Natural killer cell (primary cell): ENCODE data around the gene ZNF75A. TPM values are rescaled to one million over a fixed set of nuclear protein-coding genes. Genes with fewer than 3 reads are reported as not detected.
A peak's percentile ranks its signal among the peaks of the same experiment; 100 is the strongest.

Source experiments
- ATAC-seq, 3 donors: fragments of 150-1000 bp in 2 of 3; fragments of 200-7000 bp in 1 of 3; cut with Tn5 transposase; 1 replicate in 1 of 3; 2 replicates in 2 of 3; pipeline ENCODE4 v1.10.0; 2021; ENCODE audit warnings: mild to moderate bottlenecking in 2 of 3, moderate library complexity in 2 of 3
- DNase-seq, 2 donors: peaks; one replicate each; pipeline versions ENCODE4 v3.0.0 to v3.0.0-alpha.2; 2013 to 2021; ENCODE audit warnings: mixed read lengths in 1 of 2
- H3K27ac ChIP-seq: one replicate; pipeline ENCODE4 v1.5.1; 2013; ENCODE audit warnings: mild to moderate bottlenecking, low read length
- H3K27me3 ChIP-seq: one replicate; pipeline ENCODE4 v1.6.1; 2013; ENCODE audit warnings: low read length; ENCODE audit not compliant: control insufficient read depth, insufficient read depth
- H3K36me3 ChIP-seq: one replicate; pipeline ENCODE4 v1.6.1; 2013; ENCODE audit warnings: low read length; ENCODE audit not compliant: control insufficient read depth, insufficient read depth
- H3K4me1 ChIP-seq: one replicate; pipeline ENCODE4 v1.6.1; 2013; ENCODE audit warnings: low read length; ENCODE audit not compliant: control insufficient read depth, insufficient read depth
- H3K4me3 ChIP-seq: one replicate; pipeline ENCODE4 v1.5.1; 2013; ENCODE audit warnings: low read length
- H3K9me3 ChIP-seq: one replicate; pipeline ENCODE4 v1.6.1; 2013; ENCODE audit warnings: low read length; ENCODE audit not compliant: control insufficient read depth, insufficient read depth
- H3K27ac Mint-ChIP-seq, 2 donors: one replicate each; pipeline ENCODE4 v1.8.0; 2022; ENCODE audit warnings: mild to moderate bottlenecking in 2 of 2, mixed read lengths in 2 of 2, moderate library complexity in 1 of 2
- H3K27me3 Mint-ChIP-seq, 2 donors: one replicate each; pipeline ENCODE4 v1.8.0; 2022; ENCODE audit warnings: low read depth in 2 of 2, mixed read lengths in 2 of 2
- H3K36me3 Mint-ChIP-seq: one replicate; pipeline ENCODE4 v1.8.0; 2022; ENCODE audit warnings: mixed read lengths
- H3K4me1 Mint-ChIP-seq, 2 donors: one replicate each; pipeline ENCODE4 v1.8.0; 2022; ENCODE audit warnings: mixed read lengths in 2 of 2
- H3K4me3 Mint-ChIP-seq: one replicate; pipeline ENCODE4 v1.8.0; 2022; ENCODE audit warnings: mild to moderate bottlenecking, moderate library complexity, mixed read lengths
- H3K9me3 Mint-ChIP-seq, 2 donors: one replicate each; pipeline ENCODE4 v1.8.0; 2022; ENCODE audit warnings: mixed read lengths in 2 of 2
- WGBS: methylation state at CpG from one replicate; pipeline ENCODE4 v1.1.7; 2013; ENCODE audit warnings: missing lambda C conversion rate; ENCODE audit not compliant: insufficient coverage; 5-methylcytosine and 5-hydroxymethylcytosine counted together
- intact Hi-C: fragments of 100-400 bp; cut with micrococcal nuclease; formaldehyde crosslinking; loops from one replicate; pipeline ENCODE4 v1.14.2; 2022
- total RNA-seq, 4 donors: library from RNA; stranded (reverse); fragments of 120-200 nt in 1 of 4; gene quantifications; one replicate each; pipeline versions ENCODE4 v1.2.3 to v1.2.4, GENCODE V29; 2013 to 2022
- TF ChIP-seq, protein P1 (sequence below): fragments of 200-600 bp; IDR thresholded peaks from one replicate; pipeline ENCODE4 v1.8.0; 2022; ENCODE audit warnings: antibody characterized with exemption

The ZNF75A gene
- total RNA-seq, 3 donors from 2014 or later (not counting 1 experiment from before 2014, with no cell fraction given): 30.6 to 44.6 (median 39.0) TPM

DNA sequence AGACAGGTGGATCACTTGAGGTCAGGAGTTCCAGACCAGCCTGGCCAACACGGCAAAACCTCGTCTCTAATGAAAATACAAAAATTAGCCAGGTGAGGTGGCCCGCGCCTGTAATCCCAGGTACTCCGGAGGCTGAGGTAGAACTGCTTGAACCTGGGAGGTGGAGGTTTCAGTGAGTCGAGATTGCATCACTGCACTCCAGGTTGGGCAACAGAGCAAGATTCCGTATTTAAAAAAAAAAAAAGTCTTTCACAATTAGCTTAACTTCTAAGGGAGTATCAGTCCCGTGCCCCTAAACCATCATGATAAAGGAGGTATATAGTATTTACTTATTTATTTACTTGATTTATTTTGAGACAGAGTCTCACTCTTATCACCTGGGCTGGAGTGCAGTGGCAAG is 45.5 kb upstream of the ZNF75A start:
- H3K4me3 ChIP-seq: no peak overlapping the region
- WGBS: 96% methylated on average over 7 of the region's 8 CpGs
- no peak overlapping the region for H3K4me3 Mint-ChIP-seq
- TF ChIP-seq, protein P1, sequence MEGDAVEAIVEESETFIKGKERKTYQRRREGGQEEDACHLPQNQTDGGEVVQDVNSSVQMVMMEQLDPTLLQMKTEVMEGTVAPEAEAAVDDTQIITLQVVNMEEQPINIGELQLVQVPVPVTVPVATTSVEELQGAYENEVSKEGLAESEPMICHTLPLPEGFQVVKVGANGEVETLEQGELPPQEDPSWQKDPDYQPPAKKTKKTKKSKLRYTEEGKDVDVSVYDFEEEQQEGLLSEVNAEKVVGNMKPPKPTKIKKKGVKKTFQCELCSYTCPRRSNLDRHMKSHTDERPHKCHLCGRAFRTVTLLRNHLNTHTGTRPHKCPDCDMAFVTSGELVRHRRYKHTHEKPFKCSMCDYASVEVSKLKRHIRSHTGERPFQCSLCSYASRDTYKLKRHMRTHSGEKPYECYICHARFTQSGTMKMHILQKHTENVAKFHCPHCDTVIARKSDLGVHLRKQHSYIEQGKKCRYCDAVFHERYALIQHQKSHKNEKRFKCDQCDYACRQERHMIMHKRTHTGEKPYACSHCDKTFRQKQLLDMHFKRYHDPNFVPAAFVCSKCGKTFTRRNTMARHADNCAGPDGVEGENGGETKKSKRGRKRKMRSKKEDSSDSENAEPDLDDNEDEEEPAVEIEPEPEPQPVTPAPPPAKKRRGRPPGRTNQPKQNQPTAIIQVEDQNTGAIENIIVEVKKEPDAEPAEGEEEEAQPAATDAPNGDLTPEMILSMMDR: no peak
- H3K36me3 Mint-ChIP-seq: no peaks in the 10 kb centered on the region
- ATAC-seq (no peak), DNase-seq (no peak)
- H3K27me3 Mint-ChIP-seq: peaks cover 5 to 7% of the 10 kb centered on the region in 2 donors
- no peaks in the 10 kb centered on the region for H3K27me3 ChIP-seq
- no peaks in the 10 kb centered on the region for H3K9me3 ChIP-seq
- H3K4me1 Mint-ChIP-seq: peaks cover 5 to 22% of the 10 kb centered on the region in 2 donors
- H3K27ac Mint-ChIP-seq: no peak overlapping the region
- peaks cover 20% of the 10 kb centered on the region for H3K4me1 ChIP-seq
- no peaks in the 10 kb centered on the region for H3K9me3 Mint-ChIP-seq
- intact Hi-C loops: no loop called here
- H3K36me3 ChIP-seq: no peaks in the 10 kb centered on the region
- no peak overlapping the region for H3K27ac ChIP-seq

DNA sequence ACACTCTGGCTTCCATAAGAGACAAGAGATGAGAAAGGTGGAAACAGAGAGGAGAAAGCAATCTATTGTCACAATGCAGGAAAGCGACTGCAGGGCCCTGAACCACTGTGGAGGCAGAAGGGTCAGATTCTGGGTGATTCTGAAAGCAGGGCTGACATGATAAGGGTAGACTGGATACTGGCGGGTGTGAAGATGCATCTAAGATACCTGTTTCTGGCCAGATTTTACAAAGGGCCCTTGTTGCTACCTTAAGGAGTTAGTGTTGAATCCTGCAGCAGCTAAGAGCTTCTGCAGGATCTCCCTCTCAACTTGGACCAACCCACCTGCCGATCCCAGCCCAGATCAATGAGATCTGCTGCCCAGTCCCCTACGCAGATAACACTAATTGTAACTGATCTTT is 42.8 kb upstream of the ZNF75A start:
- Mint-ChIP-seq H3K4me3 (peak overlapping the region; percentile 26), H3K9me3 (no peaks in the 10 kb centered on the region), H3K4me1 (peaks cover 18 to 27% of the 10 kb centered on the region in 2 donors), H3K27ac (peak overlapping the region; percentile 92 to 93), H3K36me3 (no peaks in the 10 kb centered on the region), H3K27me3 (peaks cover 5 to 7% of the 10 kb centered on the region in 2 donors)
- H3K4me1 ChIP-seq: peaks cover 17% of the 10 kb centered on the region
- no peak overlapping the region for H3K27ac ChIP-seq
- DNase-seq: no peak
- no peaks in the 10 kb centered on the region for H3K27me3 ChIP-seq
- 98% methylated on average over 4 of the region's 4 CpGs for WGBS
- H3K4me3 ChIP-seq: no peak overlapping the region
- H3K36me3 ChIP-seq: no peaks in the 10 kb centered on the region
- H3K9me3 ChIP-seq: no peaks in the 10 kb centered on the region
- TF ChIP-seq, protein P1: no peak
- ATAC-seq: no peak
- intact Hi-C loops: no loop called here

DNA sequence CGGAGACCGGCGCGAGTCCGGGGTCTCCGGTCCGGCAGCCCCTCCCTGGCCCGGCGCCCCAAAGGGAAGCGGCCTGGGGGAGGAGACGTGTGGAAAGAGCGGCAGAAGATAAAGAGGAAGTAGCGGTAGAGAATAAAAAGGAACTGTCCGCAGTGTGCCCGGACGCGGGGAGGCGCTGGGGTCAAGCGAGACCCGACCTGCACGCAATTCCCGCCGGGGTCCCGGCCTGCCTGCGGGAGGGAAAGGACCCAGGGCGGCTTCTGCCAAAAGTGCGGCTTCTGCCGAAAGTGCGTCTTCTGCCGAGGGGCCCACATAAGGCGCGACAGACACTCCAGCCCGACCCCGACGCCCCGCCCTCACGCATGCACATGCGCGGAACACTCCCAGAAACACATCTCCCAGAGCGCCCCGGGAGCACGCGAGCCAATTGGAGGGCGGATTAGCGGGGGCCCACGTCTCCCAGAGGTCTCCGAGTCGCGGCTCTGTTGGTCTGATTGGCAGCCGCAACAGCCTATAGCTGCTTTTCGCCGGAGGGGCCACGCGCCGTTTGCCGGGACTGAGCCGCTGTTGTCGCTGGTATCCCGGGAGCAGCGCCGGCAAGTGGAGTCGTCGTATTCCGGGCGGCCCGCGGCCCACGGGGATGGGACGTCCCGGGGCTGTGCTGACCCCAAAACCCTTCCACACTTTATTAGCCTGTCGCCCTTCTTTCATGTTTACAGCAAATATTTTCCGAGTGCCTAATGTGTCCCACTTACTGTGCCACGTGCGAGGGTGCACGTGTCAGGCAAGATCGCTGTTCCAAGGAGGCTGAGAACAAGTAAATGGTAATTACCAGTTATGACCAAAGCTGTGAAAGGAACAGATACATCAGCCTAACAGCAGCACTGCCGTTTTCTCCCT is 40.9 kb upstream of the ZNF75A start:
- H3K36me3 Mint-ChIP-seq: peaks cover 5% of the 10 kb centered on the region
- Histone ChIP-seq H3K36me3 (no peaks in the 10 kb centered on the region), H3K4me1 (peaks cover 17% of the 10 kb centered on the region), H3K27me3 (no peaks in the 10 kb centered on the region), H3K4me3 (peak overlapping the region; percentile 77), H3K27ac (peak overlapping the region; percentile 95), H3K9me3 (no peaks in the 10 kb centered on the region)
- no peaks in the 10 kb centered on the region for H3K27me3 Mint-ChIP-seq
- ATAC-seq (peak; percentile 87 to 90 (median 88)), DNase-seq (peak; percentile 93 to 97)
- peak overlapping the region; percentile 92 to 93 for H3K27ac Mint-ChIP-seq
- no peaks in the 10 kb centered on the region for H3K9me3 Mint-ChIP-seq
- peak overlapping the region; percentile 90 for H3K4me3 Mint-ChIP-seq
- peaks cover 18 to 27% of the 10 kb centered on the region in 2 donors for H3K4me1 Mint-ChIP-seq
- WGBS: under 1% methylated on average over 77 of the region's 77 CpGs
- intact Hi-C loops: loop anchor here (1.0 kb wide), 3 partner anchors 19 to 236 kb away; partner anchors contain the start of gene ZNF263
- TF ChIP-seq, protein P1: no peak
